Keratinocyte (primary cell): Measurements from ENCODE around the gene PSMG2.

Source experiments
- CTCF ChIP-seq, 3 experiments: IDR thresholded peaks in 1 of 3; conservative IDR thresholded peaks in 1 of 3; optimal IDR thresholded peaks in 1 of 3; 2 replicates in 2 of 3; 3 replicates in 1 of 3; pipeline versions ENCODE3 to v1.5.1; 2011; ENCODE audit warnings: low read length in 3 of 3, mild to moderate bottlenecking in 3 of 3, moderate library complexity in 2 of 3, control low read depth in 1 of 3, inconsistent platforms in 1 of 3; ENCODE audit not compliant: insufficient read depth in 2 of 3; ENCODE audit errors: extremely low read depth in 1 of 3
- EZH2 ChIP-seq: IDR thresholded peaks from one replicate; pipeline ENCODE4 v1.6.1; 2012; ENCODE audit warnings: inconsistent platforms, mild to moderate bottlenecking, low read length, moderate library complexity

DNA sequence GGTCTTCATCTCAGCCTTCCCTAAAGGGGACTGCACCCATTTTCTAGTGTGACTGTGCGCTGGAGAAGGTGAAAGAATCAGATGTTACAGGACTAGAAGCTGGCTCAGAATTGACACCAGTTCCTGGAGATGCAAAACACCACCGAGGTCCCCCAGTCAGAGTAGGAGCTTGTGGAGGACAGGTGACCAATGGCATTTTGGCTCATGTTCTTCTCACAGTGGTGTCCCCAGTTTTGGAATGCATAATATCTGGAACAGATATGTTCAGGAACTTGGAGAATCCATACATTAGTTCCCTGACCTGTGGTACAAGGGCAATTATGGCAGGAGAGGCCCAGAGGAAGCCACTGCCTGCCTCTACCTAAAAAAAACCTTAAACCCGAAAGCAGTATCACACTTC, 66.3 kb downstream of the PSMG2 start:
- TF ChIP-seq CTCF (optimal IDR thresholded peaks at IDR 0.05 in 1 of 3, IDR thresholded peaks at IDR 0.05 in 1 of 3, conservative IDR thresholded peaks at IDR 0.05 in 1 of 3; ENCODE audit: extremely low read depth in 1 of 3, insufficient read depth in 2 of 3, low read length in 3 of 3) (no peak), EZH2 (no peak)
